K562 (cell line): ENCODE measurements around the gene COL5A3. TPM values are rescaled to one million over a fixed set of nuclear protein-coding genes. Genes with fewer than 3 reads are reported as not detected.

Experiments used
- ATAC-seq: fragments of 200-7000 bp; cut with Tn5 transposase; 3 replicates; pipeline ENCODE4 v1.9.1; 2020; ENCODE audit warnings: moderate library complexity
- BruUV-seq: library from RNA; stranded (reverse); fragments of 400-500 nt; replicated peaks from 2 replicates; lab custom pipeline; 2021; lab: Mats Ljungman, UMichigan
- CTCF ChIA-PET: fragments of 300-600 bp; formaldehyde crosslinking; extraction: SDS; loops from one replicate; lab custom pipeline; 2021; ENCODE audit warnings: low intra/inter-chr PET ratio; lab: Yijun Ruan, JAX
- POLR2A ChIA-PET: fragments of 300-600, 350-650 bp; sonication (Branson Sonifier 250); formaldehyde crosslinking; extraction: SDS; loops from one replicate; lab custom pipeline; 2021; ENCODE audit warnings: antibody characterized with exemption, inconsistent platforms; lab: Yijun Ruan, JAX
- DNase-seq, 4 experiments: peaks; one replicate each; pipeline versions ENCODE4 v3.0.0 to v3.0.0-alpha.2; 2011 to 2018; ENCODE audit warnings: low spot score in 3 of 4, mixed read lengths in 3 of 4; ENCODE audit errors: extremely low read depth in 1 of 4
- FAIRE-seq: peaks from 2 replicates; lab custom pipeline; 2011; peaks lifted over from hg19 to GRCh38; lab: Jason Lieb, UNC
- H2AFZ ChIP-seq: 2 replicates; pipeline ENCODE4 v1.6.0; 2011; ENCODE audit warnings: low read depth, low read length, control low read depth, inconsistent platforms
- H3K27ac ChIP-seq: fragments of 200-600 bp; 3 replicates; pipeline ENCODE4 v1.8.0; 2011; ENCODE audit warnings: low read depth, mild to moderate bottlenecking, control low read depth, inconsistent platforms, low read length, moderate library complexity, mixed read lengths; ENCODE audit errors: extremely low read depth
- H3K27me3 ChIP-seq, 2 experiments: fragments of 300-600 bp in 1 of 2; 2 replicates in 1 of 2; 3 replicates in 1 of 2; pipeline versions ENCODE4 v1.6.0 to v1.8.0; 2011; ENCODE audit warnings: inconsistent platforms in 2 of 2, low read length in 2 of 2, mild to moderate bottlenecking in 1 of 2, mixed read lengths in 1 of 2, moderate library complexity in 1 of 2; ENCODE audit not compliant: control insufficient read depth in 2 of 2, insufficient read depth in 2 of 2
- H3K36me3 ChIP-seq: fragments of 300-600 bp; 3 replicates; pipeline ENCODE4 v1.8.0; 2011; ENCODE audit warnings: mild to moderate bottlenecking, low read length, inconsistent platforms; ENCODE audit not compliant: control insufficient read depth, insufficient read depth
- H3K4me1 ChIP-seq, 2 experiments: fragments of 200-600 bp in 1 of 2; replicated peaks in 1 of 2; 2 replicates in 1 of 2; 3 replicates in 1 of 2; pipeline versions ENCODE4 v1.5.1 to v1.8.0; 2011; ENCODE audit warnings: inconsistent platforms in 2 of 2, low read length in 2 of 2, mild to moderate bottlenecking in 1 of 2, mixed read lengths in 1 of 2, moderate library complexity in 1 of 2; ENCODE audit not compliant: control insufficient read depth in 2 of 2, insufficient read depth in 2 of 2
- H3K4me2 ChIP-seq: 2 replicates; pipeline ENCODE4 v1.6.1; 2011; ENCODE audit warnings: low read length, control low read depth, inconsistent platforms, mixed read lengths; ENCODE audit not compliant: insufficient read depth
- H3K4me3 ChIP-seq: fragments of 200-600 bp; sonication (generic), shearing (Covaris generic); 2 replicates; pipeline ENCODE4 v1.5.1; 2016; ENCODE audit warnings: control low read depth, inconsistent platforms
- H3K79me2 ChIP-seq: fragments of 200-600 bp; 3 replicates; pipeline ENCODE4 v1.8.0; 2011; ENCODE audit warnings: low read length, inconsistent platforms; ENCODE audit not compliant: control insufficient read depth, insufficient read depth
- H3K9ac ChIP-seq, 2 experiments: 2 replicates each; pipeline versions ENCODE4 v1.6.0 to v1.6.1; 2011; ENCODE audit warnings: low read depth in 2 of 2, low read length in 2 of 2, control low read depth in 1 of 2, inconsistent platforms in 1 of 2, mild to moderate bottlenecking in 1 of 2, mixed read lengths in 1 of 2; ENCODE audit not compliant: insufficient read depth in 1 of 2
- H3K9me1 ChIP-seq: one replicate; pipeline ENCODE4 v1.6.0; 2011; ENCODE audit warnings: inconsistent platforms, mild to moderate bottlenecking, low read length, moderate library complexity; ENCODE audit not compliant: control insufficient read depth, insufficient read depth
- H3K9me3 ChIP-seq: replicated peaks from 2 replicates; pipeline ENCODE4 v1.5.1; 2011; ENCODE audit warnings: low read depth, low read length, inconsistent platforms; ENCODE audit not compliant: control insufficient read depth, insufficient read depth
- H4K20me1 ChIP-seq: replicated peaks from 2 replicates; pipeline ENCODE4 v1.6.1; 2011; ENCODE audit warnings: low read length, inconsistent platforms, mixed read lengths; ENCODE audit not compliant: control insufficient read depth, insufficient read depth
- BCOR ChIP-seq: fragments of 450-650 bp; IDR thresholded peaks from 2 replicates; pipeline ENCODE4 v1.6.1; 2016
- BRD9 ChIP-seq: fragments of 450-650 bp; IDR thresholded peaks from 2 replicates; pipeline ENCODE4 v1.6.1; 2018; ENCODE audit warnings: low read depth; ENCODE audit not compliant: partially characterized antibody
- BRF1 ChIP-seq: IDR thresholded peaks from 3 replicates; pipeline ENCODE4 v1.6.1; 2011; ENCODE audit warnings: borderline replicate concordance, mild to moderate bottlenecking; ENCODE audit not compliant: insufficient read length; ENCODE audit errors: extremely low read depth
- CBFA2T2 ChIP-seq: fragments of 450-650 bp; conservative IDR thresholded peaks from 2 replicates; pipeline ENCODE4 v1.6.1; 2017; ENCODE audit warnings: mild to moderate bottlenecking
- KLF6 ChIP-seq: fragments of 250-450 bp; sonication (Bioruptor Pico); IDR thresholded peaks from 2 replicates; pipeline ENCODE4 v1.4.0; 2020; ENCODE audit warnings: mild to moderate bottlenecking, moderate library complexity, borderline replicate concordance
- LCOR ChIP-seq: sonication (generic); formaldehyde crosslinking; IDR thresholded peaks from 2 replicates; pipeline ENCODE4 v1.8.0; 2022; ENCODE audit warnings: mild to moderate bottlenecking, missing genetic modification reagents
- MAFG ChIP-seq: fragments of 450-650 bp; conservative IDR thresholded peaks from 2 replicates; pipeline ENCODE4 v1.6.1; 2016; ENCODE audit warnings: missing genetic modification characterization, missing compliant biosample characterization
- NCOA6 ChIP-seq: fragments of 450-650 bp; IDR thresholded peaks from 2 replicates; pipeline ENCODE4 v1.6.1; 2017; ENCODE audit warnings: mild to moderate bottlenecking
- NELFE ChIP-seq: IDR thresholded peaks from 2 replicates; pipeline ENCODE4 v1.6.1; 2011; ENCODE audit warnings: mild to moderate bottlenecking; ENCODE audit not compliant: insufficient read depth, insufficient read length
- TAF1 ChIP-seq: IDR thresholded peaks from 2 replicates; pipeline ENCODE4 v1.6.1; 2011; ENCODE audit warnings: mild to moderate bottlenecking, low read length, moderate library complexity; ENCODE audit not compliant: insufficient read depth, control insufficient read depth, severe bottlenecking; ENCODE audit errors: extremely low read depth
- TCF7L2 ChIP-seq: fragments of 150-350 bp; IDR thresholded peaks from 2 replicates; pipeline ENCODE4 v1.6.1; 2016; ENCODE audit warnings: low read depth, mild to moderate bottlenecking, low read length, moderate library complexity
- ZFPM2 ChIP-seq: fragments of 250-450 bp; sonication (Bioruptor Pico); IDR thresholded peaks from 2 replicates; pipeline ENCODE4 v1.5.1; 2022; ENCODE audit warnings: mild to moderate bottlenecking
- WGBS: fragments of 100-300 bp; shearing (Covaris generic); methylation state at CpG from one replicate; pipeline ENCODE4 v1.1.6; 2016; ENCODE audit warnings: low coverage, mixed read lengths; ENCODE audit not compliant: insufficient coverage; ENCODE audit errors: missing lambda C conversion rate; 5-methylcytosine and 5-hydroxymethylcytosine counted together
- in situ Hi-C: fragments of 300-500 bp; cut with MboI; formaldehyde crosslinking; loops from 4 replicates; pipeline ENCODE4 v1.15.0; 2018; ENCODE audit warnings: inconsistent platforms, mixed read lengths
- intact Hi-C: fragments of 100-400 bp; cut with micrococcal nuclease; formaldehyde crosslinking; loops from 2 replicates; pipeline ENCODE4 v1.14.2; 2022
- polyA plus RNA-seq, 8 experiments: library from polyadenylated mRNA; depleted of rRNA in 4 of 8; stranded (reverse) in 5 of 8; unstranded in 3 of 8; fragments of >200 nt; fragmentation: Nextera tagmentation in 2 of 8; fragmentation: Illumina TruSeq in 1 of 8; extraction: Ambion mirVana in 2 of 8; extraction: Trizol in 1 of 8; gene quantifications; 2 replicates each; pipeline versions ENCODE4 v1.2.1 to v1.2.3, GENCODE V29; 2011 to 2014; ENCODE audit warnings: inconsistent platforms in 1 of 8, missing spikeins in 1 of 8
- total RNA-seq, 7 experiments: library from RNA; depleted of rRNA in 6 of 7; stranded (reverse); fragments of >200 nt in 6 of 7; fragmentation: Illumina TruSeq in 2 of 7; extraction: Trizol in 2 of 7; gene quantifications; 2 replicates each; pipeline versions ENCODE4 v1.2.1 to v1.2.3, GENCODE V29; 2011 to 2021; ENCODE audit warnings: low replicate concordance in 1 of 7
- TF ChIP-seq, protein P1 (sequence below): fragments of 250-450 bp; sonication (Bioruptor Pico); IDR thresholded peaks from 2 replicates; pipeline ENCODE4 v1.5.0; 2021; ENCODE audit warnings: mild to moderate bottlenecking, borderline replicate concordance
- TF ChIP-seq, protein P2 (sequence below): fragments of 450-650 bp; conservative IDR thresholded peaks from 2 replicates; pipeline ENCODE4 v1.6.1; 2016; ENCODE audit warnings: missing genetic modification characterization, low read depth, mild to moderate bottlenecking, missing compliant biosample characterization, moderate library complexity
- TF ChIP-seq, protein P3 (sequence below): fragments of 250-450 bp; sonication (Bioruptor Pico); IDR thresholded peaks from 2 replicates; pipeline ENCODE4 v1.5.0; 2021
- TF ChIP-seq, protein P4 (sequence below): sonication (generic); formaldehyde crosslinking; IDR thresholded peaks from 2 replicates; pipeline ENCODE4 v1.8.0; 2022; ENCODE audit warnings: mild to moderate bottlenecking, missing genetic modification reagents

The COL5A3 gene
- total and polyA plus RNA-seq, 9 of the 15 experiments (the other 6 are each of a cell fraction or from before 2014, with no cell fraction given): 0.01 to 0.02 TPM; not detected in 7

DNA sequence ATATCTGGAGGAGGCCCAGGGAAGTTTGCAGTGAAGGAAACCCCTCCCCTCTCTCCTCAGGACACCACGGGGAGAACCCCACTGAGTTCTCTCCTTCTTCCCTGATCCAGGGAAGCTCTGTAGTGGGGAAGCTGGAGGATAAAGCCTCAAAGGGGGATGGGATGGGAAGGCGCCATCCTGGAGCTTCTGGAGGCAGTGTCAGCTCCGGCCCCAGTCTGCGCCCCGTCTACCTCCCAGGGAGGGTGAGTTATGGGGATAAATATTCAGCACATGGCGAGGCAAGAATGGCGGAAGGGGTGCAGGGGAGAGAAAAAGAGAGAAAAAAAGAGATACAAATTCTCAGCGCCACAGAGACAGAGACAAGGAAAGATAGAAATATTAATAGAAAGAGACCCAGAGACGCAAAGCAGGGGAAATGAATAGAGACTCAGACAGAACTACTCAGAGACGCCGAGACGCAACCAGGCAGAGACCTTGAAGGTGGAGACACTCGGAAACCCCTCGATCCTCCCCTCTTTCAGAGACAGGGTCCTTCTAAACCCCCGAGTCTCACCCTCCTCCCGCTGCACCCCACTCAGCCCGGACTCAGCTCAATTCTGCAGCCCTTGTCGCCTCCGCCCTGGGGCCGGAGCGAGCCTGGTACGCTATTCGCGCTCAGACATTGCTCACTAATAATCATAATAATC lies 97.6 kb downstream of the COL5A3 start:
- no peaks in the 10 kb centered on the region for H3K9me1 ChIP-seq
- FAIRE-seq: no peak
- 42% methylated on average over 22 of the region's 24 CpGs for WGBS
- in situ Hi-C loops: no loop called here
- ATAC-seq: no peak
- no TSS peak for BruUV-seq
- DNase-seq: no peak
- H3K27me3 ChIP-seq: peaks cover 5 to 35% of the 10 kb centered on the region in 2 experiments; a peak in 4 of 5 replicates
- ChIA-PET CTCF (interaction anchor here (0.6 kb wide), 1 partner anchor 295 kb away, joined by 3 read pairs; no protein-coding TSS in a partner anchor), POLR2A (interaction anchor here (0.6 kb wide), 3 partner anchors 106 to 824 kb away, joined by 3 to 4 read pairs (median 3); no protein-coding TSS in a partner anchor)
- H3K4me2 ChIP-seq: no peak overlapping the region
- intact Hi-C loops: loop anchor here (10.0 kb wide), 1 partner anchor 288 kb away; the partner anchor contains the start of gene ZNF561
- peaks cover 6 to 20% of the 10 kb centered on the region in 2 experiments; a peak in 4 of 5 replicates for H3K4me1 ChIP-seq
- H3K4me3 ChIP-seq: no peak overlapping the region
- no peaks in the 10 kb centered on the region for H3K79me2 ChIP-seq
- no peak overlapping the region for H3K27ac ChIP-seq
- H3K9ac ChIP-seq: no peak overlapping the region
- no peak overlapping the region for H2AFZ ChIP-seq
- no peaks in the 10 kb centered on the region for H3K36me3 ChIP-seq
- no peaks in the 10 kb centered on the region for H3K9me3 ChIP-seq
- no peaks in the 10 kb centered on the region for H4K20me1 ChIP-seq
- TF ChIP-seq BRD9: no peak
- TF ChIP-seq, protein P1, sequence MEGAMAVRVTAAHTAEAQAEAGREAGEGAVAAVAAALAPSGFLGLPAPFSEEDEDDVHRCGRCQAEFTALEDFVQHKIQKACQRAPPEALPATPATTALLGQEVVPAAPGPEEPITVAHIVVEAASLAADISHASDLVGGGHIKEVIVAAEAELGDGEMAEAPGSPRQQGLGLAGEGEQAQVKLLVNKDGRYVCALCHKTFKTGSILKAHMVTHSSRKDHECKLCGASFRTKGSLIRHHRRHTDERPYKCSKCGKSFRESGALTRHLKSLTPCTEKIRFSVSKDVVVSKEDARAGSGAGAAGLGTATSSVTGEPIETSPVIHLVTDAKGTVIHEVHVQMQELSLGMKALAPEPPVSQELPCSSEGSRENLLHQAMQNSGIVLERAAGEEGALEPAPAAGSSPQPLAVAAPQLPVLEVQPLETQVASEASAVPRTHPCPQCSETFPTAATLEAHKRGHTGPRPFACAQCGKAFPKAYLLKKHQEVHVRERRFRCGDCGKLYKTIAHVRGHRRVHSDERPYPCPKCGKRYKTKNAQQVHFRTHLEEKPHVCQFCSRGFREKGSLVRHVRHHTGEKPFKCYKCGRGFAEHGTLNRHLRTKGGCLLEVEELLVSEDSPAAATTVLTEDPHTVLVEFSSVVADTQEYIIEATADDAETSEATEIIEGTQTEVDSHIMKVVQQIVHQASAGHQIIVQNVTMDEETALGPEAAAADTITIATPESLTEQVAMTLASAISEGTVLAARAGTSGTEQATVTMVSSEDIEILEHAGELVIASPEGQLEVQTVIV (CRISPR knock-in tag): no peak
- TF ChIP-seq BCOR: no peak
- TF ChIP-seq ZFPM2 (CRISPR knock-in tag): no peak
- no peak for TF ChIP-seq TCF7L2
- no peak for TF ChIP-seq LCOR (CRISPR knock-in tag)
- no peak for TF ChIP-seq CBFA2T2
- no peak for TF ChIP-seq MAFG (tag)
- TF ChIP-seq BRF1: no peak
- TF ChIP-seq NELFE: no peak
- no peak for TF ChIP-seq NCOA6
- no peak for TF ChIP-seq TAF1
- TF ChIP-seq, protein P2, sequence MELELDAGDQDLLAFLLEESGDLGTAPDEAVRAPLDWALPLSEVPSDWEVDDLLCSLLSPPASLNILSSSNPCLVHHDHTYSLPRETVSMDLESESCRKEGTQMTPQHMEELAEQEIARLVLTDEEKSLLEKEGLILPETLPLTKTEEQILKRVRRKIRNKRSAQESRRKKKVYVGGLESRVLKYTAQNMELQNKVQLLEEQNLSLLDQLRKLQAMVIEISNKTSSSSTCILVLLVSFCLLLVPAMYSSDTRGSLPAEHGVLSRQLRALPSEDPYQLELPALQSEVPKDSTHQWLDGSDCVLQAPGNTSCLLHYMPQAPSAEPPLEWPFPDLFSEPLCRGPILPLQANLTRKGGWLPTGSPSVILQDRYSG (tag): no peak
- TF ChIP-seq, protein P3, sequence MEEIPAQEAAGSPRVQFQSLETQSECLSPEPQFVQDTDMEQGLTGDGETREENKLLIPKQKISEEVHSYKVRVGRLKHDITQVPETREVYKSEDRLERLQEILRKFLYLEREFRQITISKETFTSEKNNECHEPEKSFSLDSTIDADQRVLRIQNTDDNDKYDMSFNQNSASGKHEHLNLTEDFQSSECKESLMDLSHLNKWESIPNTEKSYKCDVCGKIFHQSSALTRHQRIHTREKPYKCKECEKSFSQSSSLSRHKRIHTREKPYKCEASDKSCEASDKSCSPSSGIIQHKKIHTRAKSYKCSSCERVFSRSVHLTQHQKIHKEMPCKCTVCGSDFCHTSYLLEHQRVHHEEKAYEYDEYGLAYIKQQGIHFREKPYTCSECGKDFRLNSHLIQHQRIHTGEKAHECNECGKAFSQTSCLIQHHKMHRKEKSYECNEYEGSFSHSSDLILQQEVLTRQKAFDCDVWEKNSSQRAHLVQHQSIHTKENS (CRISPR knock-in tag): no peak
- TF ChIP-seq, protein P4, sequence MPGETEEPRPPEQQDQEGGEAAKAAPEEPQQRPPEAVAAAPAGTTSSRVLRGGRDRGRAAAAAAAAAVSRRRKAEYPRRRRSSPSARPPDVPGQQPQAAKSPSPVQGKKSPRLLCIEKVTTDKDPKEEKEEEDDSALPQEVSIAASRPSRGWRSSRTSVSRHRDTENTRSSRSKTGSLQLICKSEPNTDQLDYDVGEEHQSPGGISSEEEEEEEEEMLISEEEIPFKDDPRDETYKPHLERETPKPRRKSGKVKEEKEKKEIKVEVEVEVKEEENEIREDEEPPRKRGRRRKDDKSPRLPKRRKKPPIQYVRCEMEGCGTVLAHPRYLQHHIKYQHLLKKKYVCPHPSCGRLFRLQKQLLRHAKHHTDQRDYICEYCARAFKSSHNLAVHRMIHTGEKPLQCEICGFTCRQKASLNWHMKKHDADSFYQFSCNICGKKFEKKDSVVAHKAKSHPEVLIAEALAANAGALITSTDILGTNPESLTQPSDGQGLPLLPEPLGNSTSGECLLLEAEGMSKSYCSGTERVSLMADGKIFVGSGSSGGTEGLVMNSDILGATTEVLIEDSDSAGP (CRISPR knock-in tag): no peak
- TF ChIP-seq KLF6 (CRISPR knock-in tag): no peak
